Activated CD8-positive, alpha-beta memory T cell treated with anti-CD3 and anti-CD28 coated beads, Interleukin-2, amount 50 U/mL, for 24 hours (primary cell): ENCODE measurements around the gene CLNK.

Experiments
- DNase-seq: peaks from one replicate; pipeline ENCODE4 v3.0.0-alpha.2; 2020; ENCODE audit errors: extremely low read depth

CLNK gene

GRCh38 chr4:10612476-10612875 lies 72.1 kb downstream of the CLNK start:
- DNase-seq, result no peak

GRCh38 chr4:10611673-10612072 lies 72.9 kb downstream of the CLNK start:
- DNase-seq, result no peak

GRCh38 chr4:10608501-10609219 lies 75.9 kb downstream of the CLNK start:
- DNase-seq, result no peak

- no peak for DNase-seq
Measured at GRCh38 chr4:10607206-10607605, 77.4 kb downstream of the CLNK start.

GRCh38 chr4:10606483-10607155 lies 77.9 kb downstream of the CLNK start:
- no peak for DNase-seq

GRCh38 chr4:10605746-10606482 lies 78.7 kb downstream of the CLNK start:
- no peak for DNase-seq

GRCh38 chr4:10605031-10605430 lies 79.5 kb downstream of the CLNK start:
- DNase-seq, result no peak

GRCh38 chr4:10599574-10599973 lies 85.0 kb downstream of the CLNK start:
- DNase-seq, result no peak

- no peak for DNase-seq
Measured at GRCh38 chr4:10598829-10599228, 85.7 kb downstream of the CLNK start.

GRCh38 chr4:10596586-10597290 lies 87.8 kb downstream of the CLNK start:
- no peak for DNase-seq

- no peak for DNase-seq
Measured at GRCh38 chr4:10593130-10593529, 91.4 kb downstream of the CLNK start.

GRCh38 chr4:10590896-10591295 lies 93.7 kb downstream of the CLNK start:
- no peak for DNase-seq

GRCh38 chr4:10589799-10590198 lies 94.8 kb downstream of the CLNK start:
- DNase-seq, result no peak

- no peak for DNase-seq
Measured at GRCh38 chr4:10589321-10589720, 95.2 kb downstream of the CLNK start.

- no peak for DNase-seq
Measured at GRCh38 chr4:10587697-10588096, 96.9 kb downstream of the CLNK start.

- DNase-seq, result no peak
Measured at GRCh38 chr4:10587296-10587695, 97.3 kb downstream of the CLNK start.

GRCh38 chr4:10584042-10584441 lies 100.5 kb downstream of the CLNK start:
- no peak for DNase-seq

- no peak for DNase-seq
Measured at GRCh38 chr4:10582951-10583350, 101.6 kb downstream of the CLNK start.

GRCh38 chr4:10582059-10582686 lies 102.4 kb downstream of the CLNK start:
- DNase-seq, result no peak

- no peak for DNase-seq
Measured at GRCh38 chr4:10581022-10581421, 103.5 kb downstream of the CLNK start.

- no peak for DNase-seq
Measured at GRCh38 chr4:10579648-10580047, 104.9 kb downstream of the CLNK start.
